NCI-H2227 treated with DMSO at 0.1 percent for 48 hours (cell line): ENCODE results near the gene IL6ST.
"Not testable (repeated sequence)": the region's sequence is repeated elsewhere in the genome, so short reads cannot be mapped to it uniquely, and the experiment has no call there.

Experiments
- DNase-seq: peaks from one replicate; lab custom pipeline; 2025; lab: John Stamatoyannopoulos, UW

The IL6ST gene

DNA sequence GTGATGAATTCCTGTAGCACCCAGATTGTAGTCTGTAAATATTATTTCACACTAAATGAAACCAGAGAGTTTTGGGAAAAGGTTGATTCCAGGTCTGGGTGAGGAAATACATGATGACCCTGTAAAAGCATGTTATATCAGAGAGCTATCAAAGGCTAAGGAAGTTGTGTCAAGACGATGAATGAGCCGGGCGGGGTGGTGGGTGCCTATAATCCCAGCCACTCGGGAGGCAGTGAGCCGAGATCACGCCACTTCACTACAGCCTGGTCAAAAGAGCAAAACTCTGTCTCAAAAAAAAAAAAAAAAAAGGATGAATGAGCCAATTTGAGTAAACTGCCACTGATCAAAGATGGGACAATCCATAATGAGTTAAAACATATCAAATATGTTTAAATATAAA is 29.2 kb downstream of the IL6ST start:
- DNase-seq = no peak

GRCh38 chr5:55960779-55961178 is 34.0 kb downstream of the IL6ST start:
- no peak for DNase-seq

- DNase-seq = no peak
These were observed 35.6 kb downstream of the IL6ST start for GRCh38 chr5:55959208-55959607.

GRCh38 chr5:55941154-55941553 is 53.6 kb downstream of the IL6ST start:
- not testable (repeated sequence) for DNase-seq

- DNase-seq = not testable (repeated sequence)
These were observed 57.2 kb downstream of the IL6ST start for GRCh38 chr5:55937598-55937997.

- DNase-seq = peak; percentile 50
These were observed 58.6 kb downstream of the IL6ST start for GRCh38 chr5:55936100-55936693.

DNA sequence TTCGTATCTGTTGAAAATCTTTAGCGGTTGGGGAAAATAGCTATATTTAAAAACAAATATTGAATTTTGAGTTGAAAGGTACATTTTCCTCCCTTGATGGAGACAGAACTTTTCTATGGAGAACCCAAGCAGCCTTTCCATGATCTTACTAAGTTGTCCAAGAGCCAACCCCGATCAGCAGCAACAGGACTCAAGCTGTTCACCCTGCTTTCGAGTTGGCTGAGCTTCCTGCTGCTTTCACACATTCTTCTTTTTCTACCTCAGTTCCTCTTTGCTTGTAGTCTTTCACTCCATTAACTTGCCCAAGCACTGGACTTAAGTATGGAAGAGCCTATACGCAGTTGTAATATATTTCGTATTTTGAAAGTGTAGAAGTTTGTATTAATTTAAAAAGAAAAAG is 59.4 kb downstream of the IL6ST start:
- no peak for DNase-seq

DNA sequence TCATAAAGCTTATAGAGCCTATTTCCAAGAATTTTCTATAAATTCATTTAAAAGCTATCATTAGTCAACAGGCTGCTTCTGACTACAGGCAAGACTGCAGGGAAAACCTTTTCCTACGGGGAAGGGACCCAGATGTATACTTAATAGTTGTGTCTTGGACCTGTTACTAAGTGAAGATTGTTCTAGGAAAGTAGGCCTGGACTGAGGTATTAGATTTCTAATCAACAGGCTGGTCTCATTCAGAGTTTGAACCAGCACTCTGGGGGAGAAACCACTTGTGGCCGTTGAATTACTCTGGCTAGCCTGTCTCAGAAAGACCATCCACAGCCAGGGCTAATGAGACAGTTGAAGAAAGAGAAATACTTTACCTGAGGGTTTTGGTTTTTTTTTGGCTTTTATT is 60.0 kb downstream of the IL6ST start:
- no peak for DNase-seq

DNA sequence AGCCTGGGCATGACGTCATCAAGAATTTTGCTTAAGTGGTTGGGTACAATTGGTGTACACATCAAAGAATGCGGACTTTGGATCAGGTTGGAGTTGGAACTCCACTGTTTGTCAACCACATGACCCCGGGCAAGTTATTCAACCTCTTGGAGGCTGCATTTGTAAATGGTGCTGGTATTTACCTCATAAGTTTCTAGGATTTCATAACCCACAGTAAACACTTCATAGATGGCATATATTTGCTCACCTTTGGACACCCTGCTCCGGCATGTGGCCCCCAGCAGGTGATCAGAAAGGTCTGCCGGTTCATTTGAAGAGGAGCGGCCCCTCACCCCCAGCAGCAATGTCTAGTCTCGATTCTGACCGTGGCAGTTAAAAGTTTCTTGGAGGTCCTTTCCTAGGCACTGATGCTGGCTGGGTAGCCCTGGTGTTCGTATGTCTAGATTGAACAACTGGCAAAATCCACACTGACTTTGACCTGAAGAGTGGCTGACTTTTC is 60.6 kb downstream of the IL6ST start:
- DNase-seq = no peak

DNA sequence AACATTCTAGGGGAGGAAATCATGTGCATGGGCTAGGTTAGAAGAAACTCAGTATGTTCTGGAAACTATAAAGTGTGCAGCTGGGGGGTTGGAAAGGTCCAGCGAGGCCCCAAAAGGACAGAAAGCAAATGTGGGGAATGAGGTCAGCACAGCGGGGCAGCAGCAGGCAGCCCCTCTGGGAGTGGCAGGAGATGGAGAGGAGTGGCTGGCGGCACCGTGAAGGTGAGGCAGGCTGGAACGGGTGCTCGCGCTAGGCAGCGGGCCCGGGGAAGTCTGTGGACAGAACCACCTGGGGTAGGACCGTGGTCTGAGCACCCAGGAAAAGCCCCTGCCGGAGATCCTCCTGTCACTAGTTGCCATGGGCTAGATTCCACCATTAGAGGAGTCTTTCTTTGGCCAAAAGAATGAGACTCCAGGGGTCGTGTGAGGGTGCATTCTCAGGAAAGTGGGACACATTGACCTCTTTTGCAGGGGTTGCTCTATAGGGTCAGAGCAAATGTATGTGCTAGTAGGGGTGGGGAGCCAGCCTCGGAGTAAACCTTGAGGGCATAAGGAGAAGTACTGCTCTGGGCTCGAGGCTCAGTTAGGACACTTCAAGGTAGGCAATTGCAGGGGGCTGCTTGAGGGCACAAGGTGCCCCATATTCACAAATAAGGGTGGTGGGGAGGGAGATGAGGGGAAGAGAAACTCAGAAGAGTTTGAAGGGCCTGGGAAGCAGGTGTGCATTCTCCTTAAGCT is 61.2 kb downstream of the IL6ST start:
- DNase-seq = no peak

- no peak for DNase-seq
These were observed 62.1 kb downstream of the IL6ST start for GRCh38 chr5:55932700-55933099.

GRCh38 chr5:55929020-55929799 is 65.6 kb downstream of the IL6ST start:
- no peak for DNase-seq

DNA sequence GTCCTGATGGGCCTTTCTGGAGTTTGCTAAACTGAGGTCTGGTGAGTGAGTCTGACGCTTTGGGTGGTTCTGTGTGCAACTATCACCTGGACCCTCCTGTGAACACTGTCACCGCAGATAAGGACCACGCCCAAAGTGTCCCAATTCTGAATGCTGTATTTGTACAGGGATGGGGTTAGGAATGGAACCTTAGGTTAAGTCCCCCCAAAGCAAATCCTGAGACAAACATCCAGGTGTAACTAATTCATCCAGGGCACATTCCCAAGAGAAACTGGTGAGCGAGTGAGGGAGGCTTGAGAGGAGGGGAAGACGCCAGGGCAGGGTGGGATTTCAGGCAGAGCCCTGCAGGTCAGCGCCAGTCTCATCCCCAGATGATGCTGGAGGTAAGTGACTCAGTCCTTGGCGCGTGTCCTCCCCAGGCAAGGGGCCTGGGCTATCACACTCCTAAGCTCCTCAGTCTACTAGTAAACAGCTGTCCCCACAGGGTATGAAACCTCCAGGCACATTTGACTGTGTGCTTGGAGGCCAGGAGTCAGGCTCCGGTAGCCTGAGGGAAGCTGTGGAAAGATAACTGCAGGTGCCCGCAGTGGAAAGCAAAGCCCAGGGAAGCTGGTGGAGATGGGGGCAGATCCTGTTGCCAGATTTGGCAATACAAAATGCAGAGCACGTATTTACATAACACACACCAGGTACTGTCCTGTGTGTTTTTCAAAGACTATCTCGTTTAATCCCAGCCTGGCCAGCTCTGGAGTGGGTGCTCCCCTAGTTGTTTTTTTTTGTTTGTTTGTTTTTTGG is 66.7 kb downstream of the IL6ST start:
- no peak for DNase-seq

DNA sequence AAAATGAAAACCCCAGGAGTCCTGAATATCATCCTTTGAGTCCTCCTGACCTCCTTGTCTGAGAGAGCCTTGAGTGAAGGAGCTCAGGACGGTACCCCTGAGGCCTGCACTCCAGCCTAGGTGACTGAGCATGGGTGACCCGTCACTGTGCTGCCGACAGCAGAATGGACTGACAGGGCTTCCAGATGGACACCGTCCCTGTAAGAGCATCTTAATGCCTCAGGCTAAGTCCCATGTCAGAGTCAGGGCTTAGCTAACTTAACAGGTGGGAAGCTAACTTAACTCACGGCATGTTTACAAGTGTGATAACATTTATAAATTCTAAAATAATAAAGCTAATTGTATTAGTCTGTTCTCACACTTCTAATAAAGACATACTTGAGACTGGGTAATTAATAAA is 68.3 kb downstream of the IL6ST start:
- DNase-seq = no peak

- no peak for DNase-seq
These were observed 69.1 kb downstream of the IL6ST start for GRCh38 chr5:55925712-55926111.

DNA sequence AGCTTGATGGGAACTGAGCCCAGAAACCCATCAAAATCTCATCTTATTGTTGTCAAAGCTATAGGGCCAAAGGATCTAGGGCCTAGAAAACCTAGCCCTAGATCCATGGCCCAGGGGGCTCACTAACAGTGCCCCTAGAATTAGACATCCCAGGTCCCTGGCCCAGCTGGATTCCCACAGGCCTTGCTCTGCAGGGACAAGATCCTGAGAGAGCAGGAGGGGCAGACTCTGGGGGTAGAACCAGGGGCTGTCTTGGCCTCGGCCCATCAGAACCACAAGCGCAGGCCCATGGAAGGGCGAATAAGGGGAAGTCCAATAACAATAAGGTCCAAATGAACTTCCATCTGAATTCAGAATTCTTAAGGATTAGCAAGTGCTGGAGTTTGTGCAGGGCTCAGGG is 69.6 kb downstream of the IL6ST start:
- DNase-seq = no peak

- DNase-seq = no peak
These were observed 70.0 kb downstream of the IL6ST start for GRCh38 chr5:55924744-55925143.

- DNase-seq = no peak
These were observed 70.8 kb downstream of the IL6ST start for GRCh38 chr5:55923865-55924500.

DNA sequence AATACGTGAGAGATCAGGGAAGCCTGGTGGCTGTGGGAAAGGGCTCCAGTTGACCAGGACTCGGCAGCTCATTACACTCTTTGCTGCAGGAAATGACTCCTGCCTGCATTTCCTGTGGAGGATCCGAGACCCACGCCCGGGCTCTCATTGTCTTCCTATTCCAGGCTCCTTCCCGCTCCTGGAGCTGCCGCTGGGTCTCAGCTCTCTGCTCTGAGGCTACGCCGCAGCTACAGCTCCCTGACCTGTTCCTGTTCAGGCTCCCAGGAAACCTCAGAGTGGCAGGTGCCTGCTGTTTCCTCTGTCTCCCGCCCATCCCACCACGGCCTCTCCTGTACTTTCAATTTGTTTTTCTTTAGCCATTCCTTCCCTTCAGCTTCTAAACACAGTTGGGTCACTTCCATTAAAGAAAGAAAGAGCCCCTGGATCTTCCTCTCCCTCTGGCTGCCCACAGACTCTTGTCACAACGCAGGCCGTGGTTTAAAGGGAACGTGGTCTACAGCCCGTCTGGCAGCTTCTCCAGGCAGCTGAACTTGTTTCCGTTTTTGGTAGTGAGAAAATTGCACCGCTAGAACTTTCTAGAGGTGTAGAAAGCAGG is 71.5 kb downstream of the IL6ST start:
- no peak for DNase-seq

DNA sequence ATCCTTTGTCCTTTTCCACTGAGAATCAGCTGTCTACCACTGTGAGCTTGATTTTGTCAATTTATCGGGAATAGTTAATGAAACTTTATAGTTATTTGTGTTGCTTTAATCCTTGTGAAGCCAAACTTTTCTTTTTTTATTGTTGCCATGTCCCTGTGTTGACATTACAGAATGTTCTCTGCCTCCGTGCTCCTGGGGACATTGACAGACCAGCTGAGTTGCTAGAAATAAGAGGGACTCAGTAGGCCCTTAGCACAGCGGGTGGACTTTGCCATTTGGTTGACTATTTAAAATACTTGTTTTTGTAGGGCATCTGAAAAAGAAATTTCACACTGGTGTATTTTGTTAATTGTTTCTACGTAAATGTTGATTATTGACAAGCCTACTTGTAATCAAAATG is 73.1 kb downstream of the IL6ST start:
- DNase-seq = no peak

- DNase-seq = no peak
These were observed 74.0 kb downstream of the IL6ST start for GRCh38 chr5:55920784-55921183.
